Activated naive CD4-positive, alpha-beta T cell (primary cell): Measurements from ENCODE around the gene APLN.

Experiments used
- DNase-seq, 4 experiments: peaks; one replicate each; lab custom pipeline; 2025; lab: John Stamatoyannopoulos, UW

Gene APLN

GRCh38 chrX:129597905-129598304, 56.9 kb downstream of the APLN start:
- no peak for DNase-seq

- no peak for DNase-seq
These were observed 58.7 kb downstream of the APLN start for GRCh38 chrX:129596077-129596476.
